ENCODE results near the gene NUP93.

DNA sequence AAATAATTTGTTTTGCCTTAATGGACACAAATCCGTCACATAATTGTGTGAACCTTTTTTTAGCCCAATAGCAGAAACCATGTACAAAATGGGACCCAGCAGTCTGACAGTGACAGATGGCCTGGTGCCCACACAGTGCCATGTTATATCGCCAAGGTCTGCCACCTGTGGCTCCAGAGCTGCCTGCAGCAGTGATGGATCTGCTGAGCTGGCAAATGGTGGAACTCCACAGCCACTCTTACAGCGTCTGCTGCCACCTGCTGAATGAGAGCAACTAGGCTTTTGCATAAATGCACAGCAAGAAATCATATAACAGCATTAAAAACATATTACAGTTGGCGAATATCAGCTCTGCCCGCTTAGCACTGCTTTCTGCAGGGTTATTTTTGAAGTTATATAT is 59.4 kb downstream of the NUP93 start:
- TF ChIP-seq, protein P1, sequence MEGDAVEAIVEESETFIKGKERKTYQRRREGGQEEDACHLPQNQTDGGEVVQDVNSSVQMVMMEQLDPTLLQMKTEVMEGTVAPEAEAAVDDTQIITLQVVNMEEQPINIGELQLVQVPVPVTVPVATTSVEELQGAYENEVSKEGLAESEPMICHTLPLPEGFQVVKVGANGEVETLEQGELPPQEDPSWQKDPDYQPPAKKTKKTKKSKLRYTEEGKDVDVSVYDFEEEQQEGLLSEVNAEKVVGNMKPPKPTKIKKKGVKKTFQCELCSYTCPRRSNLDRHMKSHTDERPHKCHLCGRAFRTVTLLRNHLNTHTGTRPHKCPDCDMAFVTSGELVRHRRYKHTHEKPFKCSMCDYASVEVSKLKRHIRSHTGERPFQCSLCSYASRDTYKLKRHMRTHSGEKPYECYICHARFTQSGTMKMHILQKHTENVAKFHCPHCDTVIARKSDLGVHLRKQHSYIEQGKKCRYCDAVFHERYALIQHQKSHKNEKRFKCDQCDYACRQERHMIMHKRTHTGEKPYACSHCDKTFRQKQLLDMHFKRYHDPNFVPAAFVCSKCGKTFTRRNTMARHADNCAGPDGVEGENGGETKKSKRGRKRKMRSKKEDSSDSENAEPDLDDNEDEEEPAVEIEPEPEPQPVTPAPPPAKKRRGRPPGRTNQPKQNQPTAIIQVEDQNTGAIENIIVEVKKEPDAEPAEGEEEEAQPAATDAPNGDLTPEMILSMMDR (IDR thresholded peaks at IDR 0.05; ENCODE audit: low read depth, low read length) = peak; percentile 43
- TF ChIP-seq POLR2A (IDR thresholded peaks at IDR 0.05; ENCODE audit: extremely low read depth, insufficient read length) = no peak
- TF ChIP-seq MYC (IDR thresholded peaks at IDR 0.05; ENCODE audit: low read depth, low read length) = no peak
